PC-3 (cell line): ENCODE results near the gene MSMP.

Source experiments
- CTCF ChIP-seq: fragments of 300-600 bp; sonication (generic); conservative IDR thresholded peaks from 2 replicates; pipeline ENCODE4 v1.5.1; 2017; ENCODE audit warnings: antibody characterized with exemption, low read depth, mild to moderate bottlenecking, low read length
- EZH2 ChIP-seq: fragments of 300-600 bp; sonication (generic); IDR thresholded peaks from one replicate; pipeline ENCODE4 v1.6.1; 2017; ENCODE audit warnings: antibody characterized with exemption, mild to moderate bottlenecking, low read length; ENCODE audit not compliant: unreplicated experiment
- EZH2phosphoT487 ChIP-seq: fragments of 300-600 bp; sonication (generic); IDR thresholded peaks from 2 replicates; pipeline ENCODE4 v1.6.1; 2018; ENCODE audit warnings: mild to moderate bottlenecking, antibody characterized with exemption, low read length, borderline replicate concordance

GRCh38 chr9:35771075-35771433 is 17.0 kb upstream of the MSMP start:
- TF ChIP-seq CTCF = no peak
- no peak for TF ChIP-seq EZH2
- no peak for TF ChIP-seq EZH2phosphoT487
